Ovary (tissue), 3 donors: ENCODE data around the gene DYNC1LI2.
"Not testable (repeated sequence)": the region's sequence is repeated elsewhere in the genome, so short reads cannot be mapped to it uniquely, and the experiment has no call there.

Source experiments
- CTCF ChIP-seq, 3 donors: fragments of 450-650 bp in 2 of 3; fragments of 200-600 bp in 1 of 3; IDR thresholded peaks; one replicate each; pipeline versions ENCODE4 v1.5.1 to v1.8.0; 2016 to 2022; ENCODE audit warnings: antibody characterized with exemption in 3 of 3, mild to moderate bottlenecking in 1 of 3
- EP300 ChIP-seq: sonication (generic); formaldehyde crosslinking; IDR thresholded peaks from one replicate; pipeline ENCODE4 v1.6.1; 2017; ENCODE audit warnings: antibody characterized with exemption
- POLR2A ChIP-seq: fragments of 450-650 bp; IDR thresholded peaks from one replicate; pipeline ENCODE4 v1.6.1; 2017; ENCODE audit warnings: antibody characterized with exemption, mild to moderate bottlenecking, moderate library complexity
- donor health status: DM: no; HTN: no; CAD: no.

- not testable (repeated sequence) for TF ChIP-seq CTCF (IDR thresholded peaks at IDR 0.05); POLR2A; EP300
Measured at GRCh38 chr16:66793984-66794383, 42.6 kb upstream of the DYNC1LI2 start.
